ENCODE data around the gene DYRK1A. TPM values are rescaled to one million over a fixed set of nuclear protein-coding genes. Genes with fewer than 3 reads are reported as not detected.

Gene DYRK1A
- total and polyA plus RNA-seq, 2 donors from 2014 or later, result 14.5 to 78.0 TPM

- TF ChIP-seq, protein P1, sequence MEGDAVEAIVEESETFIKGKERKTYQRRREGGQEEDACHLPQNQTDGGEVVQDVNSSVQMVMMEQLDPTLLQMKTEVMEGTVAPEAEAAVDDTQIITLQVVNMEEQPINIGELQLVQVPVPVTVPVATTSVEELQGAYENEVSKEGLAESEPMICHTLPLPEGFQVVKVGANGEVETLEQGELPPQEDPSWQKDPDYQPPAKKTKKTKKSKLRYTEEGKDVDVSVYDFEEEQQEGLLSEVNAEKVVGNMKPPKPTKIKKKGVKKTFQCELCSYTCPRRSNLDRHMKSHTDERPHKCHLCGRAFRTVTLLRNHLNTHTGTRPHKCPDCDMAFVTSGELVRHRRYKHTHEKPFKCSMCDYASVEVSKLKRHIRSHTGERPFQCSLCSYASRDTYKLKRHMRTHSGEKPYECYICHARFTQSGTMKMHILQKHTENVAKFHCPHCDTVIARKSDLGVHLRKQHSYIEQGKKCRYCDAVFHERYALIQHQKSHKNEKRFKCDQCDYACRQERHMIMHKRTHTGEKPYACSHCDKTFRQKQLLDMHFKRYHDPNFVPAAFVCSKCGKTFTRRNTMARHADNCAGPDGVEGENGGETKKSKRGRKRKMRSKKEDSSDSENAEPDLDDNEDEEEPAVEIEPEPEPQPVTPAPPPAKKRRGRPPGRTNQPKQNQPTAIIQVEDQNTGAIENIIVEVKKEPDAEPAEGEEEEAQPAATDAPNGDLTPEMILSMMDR (IDR thresholded peaks at IDR 0.05; ENCODE audit: borderline replicate concordance, extremely low read depth, insufficient read depth), result no peak
- no peaks in the 10 kb centered on the region for H3K4me1 ChIP-seq (ENCODE audit: control insufficient read depth in 2 of 3, insufficient read depth in 2 of 3, low read depth in 1 of 3, low read length in 3 of 3)
- H3K36me3 ChIP-seq (ENCODE audit: control insufficient read depth in 2 of 3, insufficient read depth in 3 of 3, low read length in 3 of 3), result no peaks in the 10 kb centered on the region
- no peak overlapping the region for H3K9ac ChIP-seq (ENCODE audit: low read length in 3 of 3)
- peak in 1 of 5 donors; percentile 79 for DNase-seq
- no peak overlapping the region for H3K4me3 ChIP-seq (ENCODE audit: low read length in 3 of 3)
- no peak overlapping the region for H3K27ac ChIP-seq (ENCODE audit: low read depth in 2 of 2, low read length in 2 of 2)
- no peaks in the 10 kb centered on the region for H3K9me3 ChIP-seq (ENCODE audit: control insufficient read depth in 2 of 3, insufficient read depth in 1 of 3, low read length in 3 of 3)
- intact Hi-C loops (cut with DNase I), result no loop called here
- no peak for FAIRE-seq
- no peaks in the 10 kb centered on the region for H3K27me3 ChIP-seq (ENCODE audit: control insufficient read depth, insufficient read depth, low read length)
Measured at GRCh38 chr21:37531431-37531932, 164.9 kb downstream of the DYRK1A start.

DNA sequence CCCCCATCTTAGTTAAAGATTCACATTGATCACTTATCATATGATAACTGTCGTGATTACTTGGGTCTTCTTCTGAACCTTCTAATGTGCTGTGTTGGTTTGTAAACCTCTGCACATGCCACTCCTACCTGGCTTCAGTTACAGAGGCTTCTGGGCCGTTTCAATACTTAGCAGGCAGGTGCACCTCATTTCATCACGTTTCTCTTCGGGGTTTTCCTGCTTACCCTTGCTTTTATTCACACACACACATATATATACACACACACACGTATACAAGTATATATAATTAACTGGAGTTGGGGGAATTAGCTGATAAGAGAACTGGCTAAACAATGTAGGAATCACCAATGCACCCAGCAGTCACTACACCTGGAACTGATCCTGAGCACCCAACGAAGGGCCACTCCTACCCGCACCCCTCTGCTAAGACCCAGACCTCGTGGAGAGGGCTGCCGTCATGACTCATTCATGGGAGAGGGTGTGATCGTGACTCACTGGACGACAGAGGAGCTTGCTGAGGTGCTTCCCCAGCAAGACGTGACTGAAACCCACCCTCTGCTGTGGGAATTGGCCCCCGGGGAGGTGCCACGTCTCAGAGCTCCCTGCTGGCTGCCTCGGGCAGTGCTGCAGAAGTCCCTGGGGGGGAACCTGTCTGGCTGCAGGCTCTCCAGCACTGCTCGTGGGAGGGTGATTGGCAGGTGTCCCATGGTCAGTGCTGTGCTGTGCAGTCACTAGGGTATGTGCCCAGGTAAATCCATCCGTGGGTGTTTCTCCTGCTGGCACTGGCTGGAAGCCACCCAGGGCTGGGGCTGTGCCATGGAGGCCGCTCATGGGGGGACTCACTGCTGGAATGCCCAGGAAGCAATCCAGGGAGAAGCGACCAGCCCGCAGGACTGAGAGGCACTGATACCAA is 166.6 kb downstream of the DYRK1A start:
- no peak for FAIRE-seq
- Histone ChIP-seq H3K4me3 (ENCODE audit: low read length in 3 of 3) (no peak overlapping the region), H3K9ac (ENCODE audit: low read length in 3 of 3) (no peak overlapping the region), H3K27me3 (ENCODE audit: control insufficient read depth, insufficient read depth, low read length) (no peaks in the 10 kb centered on the region), H3K9me3 (ENCODE audit: control insufficient read depth in 2 of 3, insufficient read depth in 1 of 3, low read length in 3 of 3) (peaks cover 0 to 3% (median 0%) of the 10 kb centered on the region in 3 donors), H3K4me1 (ENCODE audit: control insufficient read depth in 2 of 3, insufficient read depth in 2 of 3, low read depth in 1 of 3, low read length in 3 of 3) (no peaks in the 10 kb centered on the region), H3K27ac (ENCODE audit: low read depth in 2 of 2, low read length in 2 of 2) (no peak overlapping the region), H3K36me3 (ENCODE audit: control insufficient read depth in 2 of 3, insufficient read depth in 3 of 3, low read length in 3 of 3) (no peaks in the 10 kb centered on the region)
- DNase-seq, result peak in 1 of 5 donors; percentile 80
- TF ChIP-seq, protein P1 (IDR thresholded peaks at IDR 0.05; ENCODE audit: borderline replicate concordance, extremely low read depth, insufficient read depth), result no peak
- intact Hi-C loops (cut with DNase I), result no loop called here

- Histone ChIP-seq H3K9me3 (ENCODE audit: control insufficient read depth in 2 of 3, insufficient read depth in 1 of 3, low read length in 3 of 3) (peaks cover 0 to 3% (median 0%) of the 10 kb centered on the region in 3 donors), H3K4me1 (ENCODE audit: control insufficient read depth in 2 of 3, insufficient read depth in 2 of 3, low read depth in 1 of 3, low read length in 3 of 3) (no peaks in the 10 kb centered on the region), H3K27ac (ENCODE audit: low read depth in 2 of 2, low read length in 2 of 2) (no peak overlapping the region), H3K9ac (ENCODE audit: low read length in 3 of 3) (no peak overlapping the region), H3K36me3 (ENCODE audit: control insufficient read depth in 2 of 3, insufficient read depth in 3 of 3, low read length in 3 of 3) (no peaks in the 10 kb centered on the region), H3K27me3 (ENCODE audit: control insufficient read depth, insufficient read depth, low read length) (no peaks in the 10 kb centered on the region), H3K4me3 (ENCODE audit: low read length in 3 of 3) (no peak overlapping the region)
- DNase-seq (no peak), FAIRE-seq (no peak)
- intact Hi-C loops (cut with DNase I), result no loop called here
- TF ChIP-seq, protein P1 (IDR thresholded peaks at IDR 0.05; ENCODE audit: borderline replicate concordance, extremely low read depth, insufficient read depth), result no peak
Measured at GRCh38 chr21:37534431-37534830, 167.9 kb downstream of the DYRK1A start.

Data from kidney (tissue), 14 donors.